HL-60 (cell line): ENCODE data around the gene AGAP1.

Experiments used
- DNase-seq, 2 experiments: peaks; one replicate each; pipeline ENCODE4 v3.0.0-alpha.2; 2010 to 2020; ENCODE audit warnings: low read depth in 1 of 2, low spot score in 1 of 2
- H3K27ac ChIP-seq: fragments of 250-450 bp; sonication (Bioruptor Pico); replicated peaks from 2 replicates; pipeline ENCODE4 v1.5.1; 2020; ENCODE audit warnings: mild to moderate bottlenecking, moderate library complexity
- H3K27me3 ChIP-seq: fragments of 250-450 bp; sonication (Bioruptor Pico); 2 replicates; pipeline ENCODE4 v1.5.1; 2021; ENCODE audit warnings: mild to moderate bottlenecking, moderate library complexity; ENCODE audit not compliant: insufficient read depth, poor library complexity, severe bottlenecking
- H3K4me3 ChIP-seq: replicated peaks from 2 replicates; pipeline ENCODE4 v1.5.1; 2011; ENCODE audit warnings: mild to moderate bottlenecking, control low read depth, low read length; ENCODE audit not compliant: insufficient read depth
- CTCF ChIP-seq: IDR thresholded peaks from one replicate; pipeline ENCODE4 v1.5.1; 2011; ENCODE audit warnings: low read length, control low read depth, inconsistent platforms; ENCODE audit not compliant: insufficient read depth
- GABPA ChIP-seq: IDR thresholded peaks from 2 replicates; pipeline ENCODE4 v1.6.1; 2012; ENCODE audit warnings: low read depth
- POLR2AphosphoS5 ChIP-seq: IDR thresholded peaks from 2 replicates; pipeline ENCODE4 v1.6.1; 2012; ENCODE audit warnings: low read depth
- REST ChIP-seq: IDR thresholded peaks from 2 replicates; pipeline ENCODE4 v1.6.1; 2012; ENCODE audit warnings: low read depth; ENCODE audit not compliant: insufficient replicate concordance
- SPI1 ChIP-seq: IDR thresholded peaks from 2 replicates; pipeline ENCODE4 v1.6.1; 2012; ENCODE audit warnings: low read depth, mild to moderate bottlenecking, borderline replicate concordance

Gene AGAP1

GRCh38 chr2:235453605-235454151 is 40.2 kb upstream of the AGAP1 start:
- Histone ChIP-seq H3K27me3 (no peaks in the 10 kb centered on the region), H3K27ac (no peak overlapping the region), H3K4me3 (no peak overlapping the region)
- DNase-seq, result no peak
- no peak for TF ChIP-seq POLR2AphosphoS5
- TF ChIP-seq REST, result no peak

GRCh38 chr2:235458839-235459273 is 35.0 kb upstream of the AGAP1 start:
- DNase-seq, result no peak
- Histone ChIP-seq H3K27me3 (no peaks in the 10 kb centered on the region), H3K4me3 (no peak overlapping the region), H3K27ac (no peak overlapping the region)
- TF ChIP-seq CTCF (no peak), SPI1 (no peak), GABPA (no peak), POLR2AphosphoS5 (no peak), REST (no peak)

GRCh38 chr2:235460548-235461047 is 33.2 kb upstream of the AGAP1 start:
- TF ChIP-seq CTCF, result no peak
- no peak for TF ChIP-seq SPI1
- no peak for TF ChIP-seq POLR2AphosphoS5
- no peak for TF ChIP-seq GABPA
- TF ChIP-seq REST, result no peak

More at GRCh38 chr2:235460548-235461047, 33.2 kb upstream of the AGAP1 start:
- no peak for DNase-seq
- H3K4me3 ChIP-seq, result no peak overlapping the region
- H3K27ac ChIP-seq, result no peak overlapping the region
- H3K27me3 ChIP-seq, result no peaks in the 10 kb centered on the region
